GM20000 (cell line): ENCODE measurements around the gene TMEM80.

Experiments used
- DNase-seq: peaks from one replicate; pipeline ENCODE4 v3.0.0; 2012; ENCODE audit warnings: low spot score
- TF ChIP-seq, protein P1 (sequence below): IDR thresholded peaks from 2 replicates; pipeline ENCODE4 v1.5.1; 2012; ENCODE audit warnings: mild to moderate bottlenecking, control low read depth; ENCODE audit errors: extremely low read depth, missing control alignments

The TMEM80 gene

DNA sequence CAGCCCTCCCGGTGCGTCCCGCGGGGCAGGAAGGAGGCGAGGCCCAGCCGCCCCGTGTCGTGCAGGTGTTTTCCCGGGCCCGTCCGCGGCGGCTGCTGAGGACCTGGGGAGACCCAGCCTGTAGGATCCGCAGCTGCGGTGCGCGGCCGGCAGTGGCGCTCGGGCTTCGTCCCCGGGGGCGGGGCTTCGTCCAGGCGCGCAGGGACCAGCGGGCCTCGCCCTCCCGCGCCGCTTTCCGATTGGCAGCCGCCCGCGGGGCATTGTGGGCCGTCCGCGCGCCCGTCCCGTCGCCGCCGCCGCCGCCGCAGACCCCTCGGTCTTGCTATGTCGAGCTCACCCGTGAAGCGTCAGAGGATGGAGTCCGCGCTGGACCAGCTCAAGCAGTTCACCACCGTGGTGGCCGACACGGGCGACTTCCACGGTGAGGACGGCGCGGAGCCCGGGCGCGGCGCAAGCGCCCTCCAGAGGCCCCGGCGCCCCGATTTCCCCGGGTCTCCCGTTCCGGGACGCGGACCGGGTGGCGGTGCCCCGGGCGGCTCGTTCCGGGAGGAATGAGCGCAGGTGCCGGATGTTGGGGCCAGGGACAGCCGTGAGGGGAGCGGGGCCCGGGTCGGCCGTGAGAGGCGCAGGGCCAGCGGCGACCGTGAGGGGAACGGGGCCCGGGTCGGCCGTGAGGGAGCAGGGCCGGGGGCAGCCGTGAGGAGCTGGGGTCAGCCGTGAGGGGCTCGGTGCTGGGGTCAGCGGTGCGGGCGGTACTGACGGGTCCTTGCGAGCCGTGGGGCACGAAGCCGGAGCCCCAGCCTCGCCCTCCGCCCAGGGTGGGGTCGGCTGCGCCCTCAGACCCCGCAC lies 51.8 kb downstream of the TMEM80 start, which contains the start of gene TALDO1:
TSS of gene TALDO1 (plus strand) at position 307 of the 849 bp plus-strand sequence. CDS start at position 325, 18 bp downstream.
- TF ChIP-seq, protein P1, sequence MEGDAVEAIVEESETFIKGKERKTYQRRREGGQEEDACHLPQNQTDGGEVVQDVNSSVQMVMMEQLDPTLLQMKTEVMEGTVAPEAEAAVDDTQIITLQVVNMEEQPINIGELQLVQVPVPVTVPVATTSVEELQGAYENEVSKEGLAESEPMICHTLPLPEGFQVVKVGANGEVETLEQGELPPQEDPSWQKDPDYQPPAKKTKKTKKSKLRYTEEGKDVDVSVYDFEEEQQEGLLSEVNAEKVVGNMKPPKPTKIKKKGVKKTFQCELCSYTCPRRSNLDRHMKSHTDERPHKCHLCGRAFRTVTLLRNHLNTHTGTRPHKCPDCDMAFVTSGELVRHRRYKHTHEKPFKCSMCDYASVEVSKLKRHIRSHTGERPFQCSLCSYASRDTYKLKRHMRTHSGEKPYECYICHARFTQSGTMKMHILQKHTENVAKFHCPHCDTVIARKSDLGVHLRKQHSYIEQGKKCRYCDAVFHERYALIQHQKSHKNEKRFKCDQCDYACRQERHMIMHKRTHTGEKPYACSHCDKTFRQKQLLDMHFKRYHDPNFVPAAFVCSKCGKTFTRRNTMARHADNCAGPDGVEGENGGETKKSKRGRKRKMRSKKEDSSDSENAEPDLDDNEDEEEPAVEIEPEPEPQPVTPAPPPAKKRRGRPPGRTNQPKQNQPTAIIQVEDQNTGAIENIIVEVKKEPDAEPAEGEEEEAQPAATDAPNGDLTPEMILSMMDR, result peak; percentile 3
- peak; percentile 99 for DNase-seq

DNA sequence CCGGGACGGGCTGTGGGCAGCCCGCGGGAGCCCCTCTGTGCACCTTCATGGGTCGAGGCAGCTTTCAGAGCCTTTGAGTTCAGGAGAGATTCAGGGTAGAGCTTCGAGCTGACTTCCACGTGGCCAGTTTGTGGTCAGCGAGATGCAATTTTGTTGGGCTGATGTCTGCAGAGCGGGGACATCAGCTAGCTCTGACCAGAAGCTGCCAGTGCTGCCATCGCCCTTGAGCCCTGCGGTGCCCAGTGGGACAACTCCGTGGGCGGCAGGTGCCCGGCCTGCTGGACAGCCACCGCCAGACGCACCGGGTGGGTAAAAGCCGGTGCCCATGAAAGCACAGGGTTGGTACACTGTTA lies 52.4 kb downstream of the TMEM80 start:
- peak; percentile 31 for DNase-seq
- TF ChIP-seq, protein P1, result no peak

GRCh38 chr11:749731-750130 lies 54.1 kb downstream of the TMEM80 start:
- TF ChIP-seq, protein P1, result no peak
- no peak for DNase-seq
